Dendritic cell treated with granulocyte-macrophage colony-stimulating factor and Interleukin-4, amounts not matched to agents 40 ng/mL and 50 ng/mL, for 4 days (primary cell): ENCODE measurements around the gene CDC14C.
"Not testable (repeated sequence)": the region's sequence is repeated elsewhere in the genome, so short reads cannot be mapped to it uniquely, and the experiment has no call there.

Experiments used
- H3K27ac Mint-ChIP-seq: one replicate; pipeline ENCODE4 v1.8.0; 2022; ENCODE audit warnings: mild to moderate bottlenecking, mixed read lengths
- H3K27me3 Mint-ChIP-seq: one replicate; pipeline ENCODE4 v1.8.0; 2022; ENCODE audit warnings: mild to moderate bottlenecking, mixed read lengths
- H3K36me3 Mint-ChIP-seq: one replicate; pipeline ENCODE4 v1.8.0; 2022; ENCODE audit warnings: low read depth, mixed read lengths
- H3K4me1 Mint-ChIP-seq: one replicate; pipeline ENCODE4 v1.8.0; 2022; ENCODE audit warnings: low read depth, mixed read lengths
- H3K4me3 Mint-ChIP-seq: one replicate; pipeline ENCODE4 v1.8.0; 2022; ENCODE audit warnings: mild to moderate bottlenecking, moderate library complexity, mixed read lengths
- H3K9me3 Mint-ChIP-seq: one replicate; pipeline ENCODE4 v1.8.0; 2022; ENCODE audit warnings: mixed read lengths
- intact Hi-C: fragments of 100-400 bp; cut with micrococcal nuclease; formaldehyde crosslinking; loops from one replicate; pipeline ENCODE4 v1.15.0; 2022

Gene CDC14C

DNA sequence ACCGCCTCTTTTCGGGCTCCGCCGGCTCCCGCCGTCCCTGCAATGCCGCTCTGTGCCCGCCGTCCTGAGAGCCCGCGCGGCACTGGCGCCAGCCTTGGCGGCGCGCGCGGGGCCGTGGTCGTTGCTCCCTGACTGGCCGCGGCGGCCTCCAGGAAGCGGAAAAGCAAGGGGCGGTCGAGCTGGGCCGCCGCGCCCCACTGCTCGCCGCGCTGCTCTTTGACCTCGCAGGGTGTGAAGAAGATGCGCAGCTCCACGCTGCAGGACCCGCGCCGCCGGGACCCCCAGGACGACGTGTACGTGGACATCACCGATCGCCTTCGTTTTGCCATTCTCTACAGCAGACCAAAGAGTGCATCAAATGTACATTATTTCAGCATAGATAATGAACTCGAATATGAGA is at the start of gene CDC14C:
Gene CDC14C, plus strand, starts transcription at position 115 of the 400 bp plus-strand sequence. Its CDS starts 126 bp downstream, at position 241.
- Mint-ChIP-seq H3K9me3 (no peaks in the 10 kb centered on the region), H3K4me3 (no peak within 1 kb of the TSS), H3K27me3 (no peaks in the 10 kb centered on the region), H3K27ac (no peak within 1 kb of the TSS), H3K4me1 (no peaks in the 10 kb centered on the region), H3K36me3 (no peaks in the 10 kb centered on the region)
- intact Hi-C loops = no loop called here

DNA sequence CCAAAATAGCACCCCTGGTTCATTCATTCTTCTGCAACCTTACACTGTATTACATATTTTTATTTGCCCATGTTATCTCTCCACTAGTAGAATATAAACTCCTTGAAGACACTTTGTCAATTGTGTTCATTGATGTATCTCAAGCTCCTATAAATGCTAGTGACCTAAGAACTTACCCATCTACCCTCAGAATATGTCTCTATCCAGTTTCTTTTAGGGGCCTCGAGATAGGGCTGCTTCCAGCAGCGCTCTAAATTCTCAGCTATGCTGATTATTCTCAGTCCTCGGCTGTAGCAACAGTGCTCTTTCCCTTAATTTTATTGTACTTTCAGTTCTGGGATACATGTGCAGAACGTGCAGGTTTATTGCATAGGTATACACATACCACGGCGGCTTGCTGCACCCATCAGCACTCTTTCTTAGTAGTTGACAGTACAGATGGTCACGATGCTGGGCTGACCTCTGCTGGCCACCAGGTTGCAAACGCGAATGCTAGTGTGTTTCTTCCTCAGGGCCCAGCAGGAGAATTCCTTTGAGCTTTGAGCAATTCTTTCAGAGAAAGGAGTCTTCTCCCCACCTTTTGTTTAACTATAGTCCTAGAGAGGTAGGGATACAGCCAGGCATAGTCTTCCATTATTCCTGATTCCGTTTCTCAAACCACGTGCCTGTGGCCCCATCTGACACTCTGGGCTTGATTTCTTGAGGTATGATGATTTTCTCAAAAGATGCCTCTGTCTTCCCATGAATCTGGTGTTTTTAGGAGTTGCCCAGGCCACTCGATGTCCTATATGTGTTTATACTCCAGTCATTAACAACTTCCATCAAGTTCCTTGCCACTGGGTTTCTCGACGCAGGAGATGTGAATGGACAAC is 49.1 kb upstream of the CDC14C start:
- peaks cover 3% of the 10 kb centered on the region for H3K4me1 Mint-ChIP-seq
- intact Hi-C loops = loop anchor here (1.0 kb wide), 2 partner anchors 538 to 576 kb away; no protein-coding TSS in a partner anchor
- H3K9me3 Mint-ChIP-seq = no peaks in the 10 kb centered on the region
- H3K27me3 Mint-ChIP-seq = peaks cover 6% of the 10 kb centered on the region
- no peak overlapping the region for H3K4me3 Mint-ChIP-seq
- H3K36me3 Mint-ChIP-seq = no peaks in the 10 kb centered on the region
- no peak overlapping the region for H3K27ac Mint-ChIP-seq

DNA sequence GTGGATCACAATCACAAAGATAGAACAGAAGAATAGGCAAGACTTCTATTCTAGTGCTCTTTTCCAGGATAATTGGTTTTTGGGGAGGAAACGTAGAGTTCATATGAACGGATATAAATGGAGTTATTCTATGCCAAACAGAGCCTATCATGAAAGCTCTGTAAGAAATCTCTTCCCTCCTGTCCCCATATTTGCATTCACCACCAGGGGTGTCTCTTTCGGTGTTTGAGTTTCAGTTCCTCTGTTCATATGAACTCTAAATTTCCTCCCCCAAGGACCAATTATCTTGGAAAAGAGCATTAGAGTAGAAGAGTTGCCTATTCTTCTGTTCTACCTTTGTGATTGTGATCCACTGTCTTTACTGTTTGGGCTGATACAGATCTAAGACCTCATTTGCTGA is 48.3 kb upstream of the CDC14C start:
- no peak overlapping the region for H3K4me3 Mint-ChIP-seq
- H3K36me3 Mint-ChIP-seq = no peaks in the 10 kb centered on the region
- H3K9me3 Mint-ChIP-seq = no peaks in the 10 kb centered on the region
- H3K27me3 Mint-ChIP-seq = peaks cover 6% of the 10 kb centered on the region
- intact Hi-C loops = no loop called here
- no peaks in the 10 kb centered on the region for H3K4me1 Mint-ChIP-seq
- H3K27ac Mint-ChIP-seq = no peak overlapping the region

- Mint-ChIP-seq H3K27ac (no peak overlapping the region), H3K4me1 (no peaks in the 10 kb centered on the region), H3K27me3 (peaks cover 4% of the 10 kb centered on the region), H3K36me3 (no peaks in the 10 kb centered on the region), H3K4me3 (no peak overlapping the region), H3K9me3 (peaks cover 22% of the 10 kb centered on the region)
- intact Hi-C loops = no loop called here
Observed at GRCh38 chr7:48880851-48881250, 43.5 kb upstream of the CDC14C start.

- Mint-ChIP-seq H3K27ac (no peak overlapping the region), H3K9me3 (peaks cover 48% of the 10 kb centered on the region), H3K4me3 (no peak overlapping the region), H3K27me3 (peaks cover 2% of the 10 kb centered on the region), H3K4me1 (peaks cover 3% of the 10 kb centered on the region), H3K36me3 (no peaks in the 10 kb centered on the region)
- intact Hi-C loops = no loop called here
Observed at GRCh38 chr7:48887500-48887899, 36.8 kb upstream of the CDC14C start.

GRCh38 chr7:48894574-48894973 is 29.8 kb upstream of the CDC14C start:
- Mint-ChIP-seq H3K4me1 (no peaks in the 10 kb centered on the region), H3K9me3 (peaks cover 36% of the 10 kb centered on the region), H3K27ac (no peak overlapping the region), H3K36me3 (no peaks in the 10 kb centered on the region), H3K27me3 (no peaks in the 10 kb centered on the region), H3K4me3 (no peak overlapping the region)
- intact Hi-C loops = no loop called here

GRCh38 chr7:48899932-48900331 is 24.4 kb upstream of the CDC14C start:
- H3K27me3 Mint-ChIP-seq = no peaks in the 10 kb centered on the region
- no peaks in the 10 kb centered on the region for H3K36me3 Mint-ChIP-seq
- no peak overlapping the region for H3K27ac Mint-ChIP-seq
- H3K4me1 Mint-ChIP-seq = no peaks in the 10 kb centered on the region
- no peak overlapping the region for H3K4me3 Mint-ChIP-seq
- peaks cover 23% of the 10 kb centered on the region for H3K9me3 Mint-ChIP-seq
- intact Hi-C loops = no loop called here

DNA sequence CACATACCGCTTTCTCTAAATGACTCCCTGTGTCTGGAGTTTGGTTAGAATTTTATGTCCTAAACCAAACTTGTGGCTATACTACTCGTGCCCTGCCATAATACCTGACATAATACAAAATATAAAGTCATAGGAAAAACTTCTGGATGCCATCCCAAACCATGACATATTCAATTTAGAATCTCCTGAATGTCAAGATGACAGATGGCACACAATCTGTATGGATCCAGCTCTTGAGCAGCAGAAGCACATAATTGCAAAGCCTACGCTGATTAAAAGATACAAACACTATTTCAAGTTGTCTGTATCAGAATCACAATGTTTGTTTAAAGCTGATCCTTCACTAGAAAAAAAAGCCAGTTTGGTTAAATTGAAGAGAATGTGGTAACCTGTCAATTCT is 22.4 kb upstream of the CDC14C start:
- intact Hi-C loops = no loop called here
- H3K4me1 Mint-ChIP-seq = no peaks in the 10 kb centered on the region
- no peak overlapping the region for H3K4me3 Mint-ChIP-seq
- H3K9me3 Mint-ChIP-seq = peaks cover 23% of the 10 kb centered on the region
- H3K27me3 Mint-ChIP-seq = no peaks in the 10 kb centered on the region
- H3K36me3 Mint-ChIP-seq = no peaks in the 10 kb centered on the region
- no peak overlapping the region for H3K27ac Mint-ChIP-seq

GRCh38 chr7:48904975-48905374 is 19.4 kb upstream of the CDC14C start:
- H3K9me3 Mint-ChIP-seq = peaks cover 38% of the 10 kb centered on the region
- H3K4me1 Mint-ChIP-seq = no peaks in the 10 kb centered on the region
- H3K27ac Mint-ChIP-seq = no peak overlapping the region
- no peak overlapping the region for H3K4me3 Mint-ChIP-seq
- no peaks in the 10 kb centered on the region for H3K27me3 Mint-ChIP-seq
- H3K36me3 Mint-ChIP-seq = no peaks in the 10 kb centered on the region
- intact Hi-C loops = no loop called here

GRCh38 chr7:48905686-48906085 is 18.7 kb upstream of the CDC14C start:
- H3K4me1 Mint-ChIP-seq, H3K4me3 Mint-ChIP-seq, H3K27ac Mint-ChIP-seq, intact Hi-C loops, H3K36me3 Mint-ChIP-seq, H3K27me3 Mint-ChIP-seq: not testable (repeated sequence)
- H3K9me3 Mint-ChIP-seq = peaks cover 45% of the 10 kb centered on the region

GRCh38 chr7:48909887-48910286 is 14.5 kb upstream of the CDC14C start:
- intact Hi-C loops, H3K4me1 Mint-ChIP-seq, H3K27me3 Mint-ChIP-seq, H3K4me3 Mint-ChIP-seq, H3K27ac Mint-ChIP-seq, H3K36me3 Mint-ChIP-seq: not testable (repeated sequence)
- H3K9me3 Mint-ChIP-seq = peaks cover 40% of the 10 kb centered on the region

DNA sequence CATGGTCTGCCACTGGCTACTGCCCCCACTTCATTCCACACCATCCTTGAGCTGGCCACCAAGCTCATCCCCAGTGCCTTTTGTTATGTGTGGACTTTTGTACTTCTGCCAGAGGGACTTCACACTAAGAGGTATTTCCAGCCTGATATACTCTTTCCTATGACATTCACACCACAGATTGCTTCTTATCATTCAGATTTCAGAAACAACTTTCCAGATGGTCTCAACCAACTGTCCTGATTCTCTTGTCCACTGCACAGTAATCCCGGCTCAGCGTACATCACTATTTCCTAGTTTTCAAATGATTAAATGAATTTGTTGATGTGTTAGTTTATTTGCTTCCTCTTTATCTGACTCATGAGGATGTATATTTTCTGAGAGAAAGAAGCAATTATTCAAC is 7.1 kb downstream of the CDC14C start:
- no peak overlapping the region for H3K4me3 Mint-ChIP-seq
- H3K9me3 Mint-ChIP-seq = peaks cover 8% of the 10 kb centered on the region
- no peaks in the 10 kb centered on the region for H3K36me3 Mint-ChIP-seq
- peaks cover 5% of the 10 kb centered on the region for H3K27me3 Mint-ChIP-seq
- intact Hi-C loops = no loop called here
- H3K4me1 Mint-ChIP-seq = no peaks in the 10 kb centered on the region
- H3K27ac Mint-ChIP-seq = no peak overlapping the region

DNA sequence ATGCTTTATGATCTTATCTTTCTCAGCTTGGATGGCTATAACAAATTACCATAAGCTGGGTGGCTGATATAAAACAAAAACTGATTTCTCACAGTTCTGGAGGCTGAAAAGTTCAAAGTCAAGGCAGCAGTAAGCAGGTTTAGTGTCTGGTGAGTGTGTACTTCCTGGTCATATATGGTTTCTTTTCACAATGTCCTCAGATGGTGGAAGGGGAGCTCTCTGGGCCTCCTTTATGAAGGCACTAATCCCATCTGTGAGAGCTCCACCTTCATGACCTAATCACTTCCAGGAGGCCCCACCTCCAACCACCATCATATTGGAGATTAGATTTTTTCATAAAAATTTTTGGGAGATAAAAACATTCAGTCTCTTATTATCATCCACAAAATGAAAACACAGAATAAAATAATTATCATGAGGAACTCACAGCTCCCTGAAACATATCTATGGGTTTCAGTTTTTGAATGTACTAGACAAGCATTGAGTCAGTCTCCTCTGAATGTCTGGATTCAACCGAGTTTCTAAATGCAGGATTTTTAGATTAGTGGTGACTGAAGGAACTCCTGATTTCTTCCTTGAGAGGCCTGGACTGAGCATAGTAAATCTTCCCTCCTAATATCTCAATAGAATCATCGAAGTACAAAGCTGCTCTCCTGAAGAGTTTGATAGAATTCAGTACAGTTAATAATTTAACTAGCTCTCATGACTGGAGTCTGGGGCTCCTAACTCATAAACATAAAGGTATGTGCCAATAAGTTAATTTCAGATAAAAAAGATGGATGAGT is 8.0 kb downstream of the CDC14C start:
- H3K4me1 Mint-ChIP-seq = no peaks in the 10 kb centered on the region
- H3K36me3 Mint-ChIP-seq = no peaks in the 10 kb centered on the region
- no peak overlapping the region for H3K4me3 Mint-ChIP-seq
- peaks cover 5% of the 10 kb centered on the region for H3K27me3 Mint-ChIP-seq
- intact Hi-C loops = no loop called here
- peaks cover 8% of the 10 kb centered on the region for H3K9me3 Mint-ChIP-seq
- H3K27ac Mint-ChIP-seq = no peak overlapping the region

GRCh38 chr7:48933549-48934085 is 9.3 kb downstream of the CDC14C start:
- H3K4me1 Mint-ChIP-seq = no peaks in the 10 kb centered on the region
- peaks cover 8% of the 10 kb centered on the region for H3K9me3 Mint-ChIP-seq
- H3K27ac Mint-ChIP-seq = no peak overlapping the region
- intact Hi-C loops = no loop called here
- H3K4me3 Mint-ChIP-seq = no peak overlapping the region
- peaks cover 5% of the 10 kb centered on the region for H3K27me3 Mint-ChIP-seq
- H3K36me3 Mint-ChIP-seq = no peaks in the 10 kb centered on the region
